TTC549 (cell line): ENCODE data around the gene DNAH8.

Source experiments
- FAIRE-seq: peaks from 2 replicates; lab custom pipeline; 2012; peaks lifted over from hg19 to GRCh38; lab: Jason Lieb, UNC

The DNAH8 gene

GRCh38 chr6:38974389-38975151, 259.5 kb downstream of the DNAH8 start:
- FAIRE-seq: no peak

- no peak for FAIRE-seq
Observed at GRCh38 chr6:38975621-38976049, 260.5 kb downstream of the DNAH8 start.

- FAIRE-seq: no peak
Observed at GRCh38 chr6:38976051-38976450, 260.9 kb downstream of the DNAH8 start.

GRCh38 chr6:38976801-38977500, 261.8 kb downstream of the DNAH8 start:
- no peak for FAIRE-seq

GRCh38 chr6:38978139-38978704, 263.1 kb downstream of the DNAH8 start:
- FAIRE-seq: no peak

- FAIRE-seq: no peak
Observed at GRCh38 chr6:38982470-38982869, 267.4 kb downstream of the DNAH8 start.

- no peak for FAIRE-seq
Observed at GRCh38 chr6:38984723-38985122, 269.6 kb downstream of the DNAH8 start.

GRCh38 chr6:38985839-38986238, 270.7 kb downstream of the DNAH8 start:
- FAIRE-seq: no peak

- no peak for FAIRE-seq
Observed at GRCh38 chr6:38987503-38987902, 272.4 kb downstream of the DNAH8 start.

GRCh38 chr6:38988736-38989449, 273.8 kb downstream of the DNAH8 start:
- FAIRE-seq: no peak

GRCh38 chr6:38990475-38990874, 275.4 kb downstream of the DNAH8 start:
- FAIRE-seq: no peak

GRCh38 chr6:38996676-38997075, 281.6 kb downstream of the DNAH8 start:
- FAIRE-seq: no peak

GRCh38 chr6:38997128-38997761, 282.1 kb downstream of the DNAH8 start:
- FAIRE-seq: no peak

GRCh38 chr6:39003072-39003471, 288.0 kb downstream of the DNAH8 start:
- FAIRE-seq: no peak

- FAIRE-seq: no peak
Observed at GRCh38 chr6:39003492-39003891, 288.4 kb downstream of the DNAH8 start.

GRCh38 chr6:39004801-39005200, 289.7 kb downstream of the DNAH8 start:
- FAIRE-seq: no peak

GRCh38 chr6:39005774-39006173, 290.7 kb downstream of the DNAH8 start:
- no peak for FAIRE-seq

- no peak for FAIRE-seq
Observed at GRCh38 chr6:39007575-39007974, 292.5 kb downstream of the DNAH8 start.

- FAIRE-seq: no peak
Observed at GRCh38 chr6:39008737-39009136, 293.6 kb downstream of the DNAH8 start.

- FAIRE-seq: no peak
Observed at GRCh38 chr6:39009476-39009875, 294.4 kb downstream of the DNAH8 start.

- FAIRE-seq: no peak
Observed at GRCh38 chr6:39016839-39017546, 301.9 kb downstream of the DNAH8 start.

- no peak for FAIRE-seq
Observed at GRCh38 chr6:39017547-39017880, 302.4 kb downstream of the DNAH8 start.
